ENCODE measurements around the gene KCNQ2.

Gene KCNQ2

DNA sequence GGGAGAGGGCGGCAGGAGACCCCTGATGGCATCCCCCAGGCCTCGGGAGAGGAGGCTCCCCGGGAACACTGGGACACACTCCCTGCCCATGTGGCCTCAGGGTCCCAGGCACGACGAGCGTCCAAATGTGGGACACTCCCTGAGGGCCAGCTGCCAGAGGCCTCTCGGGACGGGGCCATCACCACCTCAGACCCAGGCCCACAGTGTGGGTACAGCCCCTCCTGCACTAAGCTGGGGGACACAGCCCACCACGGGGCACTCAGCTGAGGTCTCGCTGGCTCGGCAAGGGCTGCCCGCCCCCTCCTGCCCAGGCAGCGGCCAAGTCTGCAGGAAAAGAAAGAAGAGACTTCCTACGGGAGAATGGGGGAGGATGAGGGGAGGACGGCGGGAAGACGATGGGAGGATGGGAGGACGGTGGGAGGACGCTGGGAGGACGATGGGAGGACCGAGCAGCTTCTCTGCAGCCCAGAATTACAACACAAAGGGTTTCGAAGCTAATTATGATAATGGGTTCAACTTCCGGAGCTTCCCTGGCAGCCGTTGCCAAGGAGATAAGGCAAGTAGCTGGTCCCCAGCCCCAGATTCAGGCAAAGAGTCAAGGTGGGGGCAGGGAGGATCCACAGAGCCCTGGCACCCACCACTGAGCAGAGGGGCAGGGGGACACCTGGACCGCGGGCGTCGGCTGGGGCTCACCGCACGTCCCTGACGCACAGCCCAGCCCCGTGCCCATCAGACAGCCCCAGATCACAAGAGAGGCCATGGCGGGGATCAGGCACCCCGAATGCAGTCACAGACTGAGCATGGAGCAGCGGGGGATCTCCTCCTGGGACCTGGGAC lies 17.5 kb downstream of the KCNQ2 start:
- DNase-seq (ENCODE audit: low read depth) = no peak

DNA sequence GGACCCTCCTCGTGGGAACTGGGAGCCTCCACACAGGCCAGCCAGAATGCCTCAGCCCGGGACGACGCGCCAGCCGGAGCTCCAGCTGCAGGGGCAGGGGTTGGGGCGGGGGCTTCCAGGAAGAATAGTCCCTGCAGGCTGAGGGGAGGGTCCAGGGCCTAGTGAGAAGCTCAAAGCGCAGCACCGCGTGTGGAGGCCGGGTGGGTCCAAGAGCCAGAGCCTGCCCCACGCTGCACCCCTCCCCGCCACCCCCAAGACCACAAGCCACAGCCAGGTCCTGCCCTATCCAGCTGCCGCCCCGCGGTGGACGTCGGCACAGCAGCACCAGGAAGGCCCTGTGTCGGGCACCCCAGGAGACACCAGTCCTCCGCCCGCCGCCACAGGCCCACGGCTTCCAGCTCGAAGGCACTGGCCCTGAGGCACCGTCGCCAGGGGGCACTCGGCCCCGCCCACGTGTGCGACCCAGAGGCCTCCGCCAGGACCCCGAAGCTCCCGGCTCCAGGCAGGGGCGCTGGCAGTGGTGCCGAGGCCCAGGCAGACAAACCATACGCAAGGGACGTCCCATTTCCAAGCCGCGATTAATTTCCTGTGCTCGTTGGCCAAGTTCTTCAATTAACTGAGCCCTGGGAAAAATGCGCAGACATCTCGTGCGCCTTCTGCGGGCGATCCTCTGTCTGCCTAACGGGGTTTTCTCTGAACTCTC lies 19.5 kb downstream of the KCNQ2 start:
- DNase-seq (ENCODE audit: low read depth) = no peak

DNA sequence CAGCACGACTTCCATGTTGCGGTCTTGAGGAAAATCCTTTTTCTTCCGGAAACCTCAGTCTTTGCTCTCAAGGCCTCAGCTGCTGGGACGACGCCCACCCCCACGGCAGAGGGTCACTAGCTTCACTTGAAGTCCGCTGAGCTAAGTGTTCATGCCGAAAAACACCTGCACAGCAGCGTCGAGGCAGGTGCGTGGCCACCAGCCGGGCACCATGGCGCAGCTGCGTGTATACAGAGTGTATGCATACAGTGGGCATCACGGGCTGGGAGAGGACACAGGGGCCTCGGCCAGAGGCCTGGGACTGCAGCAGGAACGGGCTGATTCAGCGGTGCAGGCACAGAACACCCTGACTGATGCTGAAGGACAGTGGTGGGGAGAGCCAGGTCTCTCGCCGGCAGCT lies 20.1 kb downstream of the KCNQ2 start:
- DNase-seq (ENCODE audit: low read depth) = no peak

DNA sequence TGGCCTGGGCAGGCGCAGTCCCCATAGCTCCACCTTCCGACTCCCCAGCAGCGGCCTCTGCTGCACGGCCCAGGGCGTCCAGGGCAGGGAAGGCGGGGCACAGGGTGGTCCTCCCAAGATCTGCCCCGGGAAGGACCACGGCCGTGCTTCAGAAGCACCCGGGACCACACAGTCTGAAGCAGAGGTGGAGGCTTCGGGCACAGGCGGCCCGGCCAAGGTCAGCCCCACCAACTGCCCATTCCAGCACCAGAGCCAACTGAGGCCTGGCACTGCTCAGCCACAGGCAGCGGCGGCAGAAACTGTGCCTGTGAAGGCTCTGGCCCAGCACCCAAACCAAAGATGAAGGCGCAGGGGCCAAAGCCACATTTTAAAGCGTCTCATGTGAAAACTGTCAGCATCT lies 20.6 kb downstream of the KCNQ2 start:
- DNase-seq (ENCODE audit: low read depth) = no peak

DNA sequence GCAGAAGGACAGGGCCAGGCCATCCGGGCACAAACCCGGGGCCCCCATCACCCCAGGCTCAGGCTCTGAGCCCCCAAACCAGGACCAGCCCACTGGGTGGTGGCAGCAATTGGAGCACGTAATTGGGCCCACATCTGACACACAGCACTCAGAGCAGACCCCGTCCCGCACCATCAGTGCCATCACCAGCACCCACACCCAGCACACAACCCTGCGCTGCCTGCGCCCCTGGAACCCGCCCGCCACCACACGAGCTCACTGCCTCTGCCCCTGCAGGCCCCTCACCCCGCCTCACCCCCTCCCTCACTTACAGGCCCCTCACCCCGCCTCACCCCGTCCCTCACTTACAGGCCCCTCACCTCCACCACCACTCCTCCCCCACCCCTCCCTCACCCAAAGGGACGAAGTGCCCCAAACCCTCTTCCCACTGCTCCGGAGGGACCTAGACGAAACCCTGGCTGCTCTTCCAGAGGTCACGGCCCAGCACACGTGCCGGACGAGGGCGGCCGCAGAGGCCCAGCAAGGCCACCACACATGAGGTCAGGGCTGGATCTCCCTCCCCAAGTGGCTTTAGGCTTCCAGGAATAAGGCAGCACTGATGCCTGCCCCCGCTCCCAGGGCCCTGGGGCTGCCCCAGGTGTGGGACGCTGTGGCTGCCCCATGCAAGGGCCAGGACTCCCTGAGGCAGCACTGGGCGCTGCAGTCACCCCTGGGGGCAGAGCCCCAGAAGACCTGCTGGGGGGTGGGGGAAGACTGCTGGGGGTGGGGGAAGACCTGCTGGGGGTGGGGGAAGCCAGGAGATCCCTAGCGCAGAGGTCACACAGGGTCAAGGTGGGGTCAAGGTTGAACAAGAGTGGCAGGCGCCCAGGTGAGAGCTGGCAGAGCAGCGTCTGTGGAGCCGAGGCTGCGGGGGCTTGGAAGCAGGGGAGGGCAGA lies 22.4 kb downstream of the KCNQ2 start:
- no peak for DNase-seq (ENCODE audit: low read depth)

DNA sequence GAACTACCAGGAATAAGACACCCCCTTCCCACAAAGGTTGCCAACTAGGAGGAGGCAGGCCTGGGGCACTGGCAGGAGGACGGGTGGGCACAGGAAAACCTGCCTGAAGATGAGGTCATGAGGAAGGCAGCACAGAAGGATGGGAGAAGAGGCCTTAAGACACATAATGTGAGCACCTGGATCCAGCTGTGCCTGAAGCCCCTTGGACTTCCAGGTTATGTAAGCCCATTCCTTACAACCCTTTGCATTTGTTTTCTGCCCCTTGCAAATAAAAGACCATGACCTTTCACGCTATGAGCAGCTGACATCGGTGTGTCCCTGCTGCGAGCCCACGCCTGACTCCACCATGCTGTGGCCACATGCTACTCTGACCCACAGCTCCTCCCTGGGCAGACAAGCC lies 23.4 kb downstream of the KCNQ2 start:
- DNase-seq (ENCODE audit: low read depth) = no peak

DNA sequence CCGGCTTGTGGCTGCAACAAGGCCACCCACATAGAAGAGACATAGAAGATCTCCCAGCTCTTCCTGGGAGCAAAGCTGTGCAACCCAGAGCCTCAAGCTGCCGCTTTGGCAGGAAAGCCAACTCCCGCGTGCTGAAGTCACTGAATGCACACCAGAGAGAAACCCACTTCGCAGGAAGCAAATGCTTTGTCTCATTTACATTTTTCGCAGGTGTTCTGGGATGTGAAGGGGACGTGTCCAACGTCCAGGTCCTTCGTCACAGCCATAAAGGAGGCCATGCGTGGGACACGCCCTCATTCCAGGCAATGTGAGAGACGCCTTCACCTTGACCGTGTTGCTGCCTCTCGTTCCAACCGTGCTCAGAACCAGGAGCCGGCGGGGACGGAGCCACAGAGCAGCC lies 24.4 kb downstream of the KCNQ2 start:
- no peak for DNase-seq (ENCODE audit: low read depth)

DNA sequence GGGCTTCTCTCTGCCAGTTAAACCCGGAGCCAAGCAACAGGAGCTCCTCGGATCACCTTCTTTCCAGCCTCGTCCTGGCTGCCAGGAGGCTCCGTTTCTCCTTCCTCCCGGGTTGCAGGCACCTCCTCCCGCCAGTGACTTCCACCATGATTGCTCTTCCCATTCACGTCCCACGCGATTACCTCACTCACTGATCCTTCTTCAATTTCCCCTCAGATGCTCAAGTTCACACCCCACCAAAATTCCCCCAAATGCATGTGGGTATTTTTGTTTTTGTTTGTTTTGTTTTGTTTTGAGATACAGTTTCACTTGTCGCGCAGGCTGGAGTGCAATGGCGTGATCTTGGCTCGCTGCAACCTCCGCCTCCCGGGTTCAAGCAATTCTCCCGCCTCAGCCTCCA lies 25.1 kb downstream of the KCNQ2 start:
- no peak for DNase-seq (ENCODE audit: low read depth)

DNA sequence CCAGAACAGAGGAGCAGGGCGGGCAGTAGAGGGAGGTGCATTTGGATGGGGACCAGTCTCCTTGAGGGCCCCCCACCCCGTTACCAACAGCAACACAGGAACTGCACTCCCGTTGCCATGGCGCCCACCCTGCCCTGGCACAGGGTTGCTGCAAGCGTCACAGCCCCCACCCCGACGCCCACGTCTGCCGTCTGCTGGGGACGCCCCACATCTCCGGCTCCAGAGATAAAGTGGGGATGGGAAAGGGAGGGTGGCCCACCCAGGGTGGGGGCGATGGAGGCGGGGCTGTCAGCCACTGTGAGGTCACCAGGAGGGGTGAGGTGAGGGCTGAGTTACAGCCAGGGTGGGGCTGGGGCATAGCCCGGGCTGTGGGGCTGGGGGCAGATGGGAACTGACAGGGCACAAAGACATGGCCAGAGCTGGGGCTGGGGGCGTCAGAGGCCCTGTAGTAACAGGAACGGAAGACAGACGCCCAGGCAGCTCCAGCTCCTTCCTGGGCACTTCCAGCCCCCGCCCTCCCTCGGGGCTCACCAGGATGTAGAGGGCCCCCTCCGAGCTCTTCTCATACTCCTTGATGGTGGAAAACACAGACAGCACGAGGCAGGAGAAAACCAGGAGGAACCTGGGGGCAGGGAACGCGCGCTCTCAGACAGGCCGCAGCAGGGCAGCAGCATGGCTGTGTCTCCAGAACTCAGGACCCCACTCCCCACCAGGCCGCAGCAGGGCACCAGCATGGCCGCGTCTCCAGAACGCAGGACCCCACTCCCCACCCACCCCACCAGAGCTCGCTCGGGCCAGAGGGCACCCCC lies 26.0 kb downstream of the KCNQ2 start:
- no peak for DNase-seq (ENCODE audit: low read depth)

DNA sequence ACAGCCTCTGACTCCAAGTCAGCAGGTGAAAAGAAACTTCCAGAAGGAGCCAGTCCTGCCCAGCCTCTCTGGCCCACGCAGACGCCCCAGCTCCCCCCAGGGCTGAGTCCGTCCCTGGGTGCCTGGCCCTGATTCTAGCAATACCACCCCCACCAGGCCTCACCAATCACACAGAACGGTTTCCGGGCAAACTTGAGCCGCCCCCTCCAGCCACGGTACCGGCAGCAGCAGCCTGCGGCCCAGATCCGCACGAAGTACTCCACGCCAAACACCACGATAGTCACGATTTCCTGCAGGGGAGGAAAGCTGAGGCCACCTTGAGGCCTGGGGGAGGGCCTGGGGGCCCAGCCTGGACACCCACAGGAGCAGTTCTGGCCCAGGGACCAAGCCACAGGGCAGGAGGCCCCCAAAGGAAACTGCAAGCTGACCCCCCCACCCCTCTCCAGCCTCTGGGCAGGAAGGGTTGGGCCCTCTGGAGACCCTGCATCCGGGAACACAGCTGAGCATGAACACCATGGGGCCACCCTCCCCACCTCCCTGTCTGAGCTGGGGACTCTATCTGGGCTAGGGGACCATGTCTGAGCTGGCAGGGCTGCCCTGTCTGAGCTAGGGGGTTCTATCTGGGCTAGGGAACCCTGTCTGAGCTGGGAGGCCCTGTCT lies 27.2 kb downstream of the KCNQ2 start:
- no peak for DNase-seq (ENCODE audit: low read depth)

DNA sequence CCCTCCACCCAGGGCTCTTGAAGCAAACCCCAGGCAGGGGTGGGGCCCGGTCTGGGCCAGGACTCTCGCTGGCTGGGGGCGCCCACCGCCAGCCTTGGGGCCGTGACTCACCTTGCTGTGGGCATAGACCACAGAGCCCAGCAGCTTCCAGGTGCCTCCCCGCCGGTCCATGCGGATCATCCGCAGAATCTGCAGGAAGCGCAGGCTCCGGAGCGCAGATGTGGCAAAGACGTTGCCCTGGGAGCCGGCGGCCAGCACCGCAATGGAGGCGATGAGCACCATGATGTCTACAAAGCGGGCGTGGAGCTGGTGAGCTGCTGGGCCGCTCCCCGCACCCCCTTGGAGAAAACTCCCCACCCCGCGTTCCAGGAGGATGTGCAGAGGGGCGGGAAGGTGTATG lies 27.9 kb downstream of the KCNQ2 start:
- DNase-seq (ENCODE audit: low read depth) = no peak

DNA sequence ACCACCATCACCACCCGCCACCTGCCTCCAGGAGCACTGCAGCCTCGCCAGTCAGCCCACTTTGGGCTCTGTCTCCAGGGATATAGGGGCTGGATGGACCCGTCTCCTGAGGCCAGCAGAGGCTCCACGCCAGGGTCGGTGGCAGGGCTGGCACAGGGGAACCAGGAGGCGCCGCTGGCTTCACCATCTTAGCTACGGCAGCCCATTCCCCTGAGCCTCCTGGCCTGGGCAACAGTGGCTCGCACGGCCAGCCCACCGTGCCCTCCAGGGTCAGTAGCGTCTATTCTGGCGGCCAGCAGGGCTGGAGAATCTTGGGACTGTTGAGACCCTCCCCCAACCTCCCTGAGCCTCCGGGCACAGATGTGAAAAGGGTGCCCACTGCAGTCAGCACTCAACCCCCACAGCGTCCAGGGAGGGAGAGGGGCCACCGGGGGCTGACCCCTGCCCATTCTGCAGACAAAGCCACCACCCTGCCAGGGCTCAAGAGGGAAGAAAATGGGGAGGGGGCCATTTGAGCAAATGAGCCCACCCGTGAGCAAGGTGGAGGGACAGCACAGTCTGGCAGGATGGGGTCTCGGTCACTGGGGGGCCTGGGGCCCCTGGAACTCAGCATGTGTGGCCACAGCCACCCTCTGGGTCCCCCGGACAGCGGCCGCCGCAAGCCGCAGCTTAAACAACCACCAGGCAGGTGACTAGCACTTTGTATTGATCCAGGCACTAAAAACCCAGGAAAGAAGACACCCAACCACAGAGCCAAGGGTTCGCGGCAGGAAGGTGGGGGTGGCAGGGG lies 28.7 kb downstream of the KCNQ2 start:
- DNase-seq (ENCODE audit: low read depth) = no peak

DNA sequence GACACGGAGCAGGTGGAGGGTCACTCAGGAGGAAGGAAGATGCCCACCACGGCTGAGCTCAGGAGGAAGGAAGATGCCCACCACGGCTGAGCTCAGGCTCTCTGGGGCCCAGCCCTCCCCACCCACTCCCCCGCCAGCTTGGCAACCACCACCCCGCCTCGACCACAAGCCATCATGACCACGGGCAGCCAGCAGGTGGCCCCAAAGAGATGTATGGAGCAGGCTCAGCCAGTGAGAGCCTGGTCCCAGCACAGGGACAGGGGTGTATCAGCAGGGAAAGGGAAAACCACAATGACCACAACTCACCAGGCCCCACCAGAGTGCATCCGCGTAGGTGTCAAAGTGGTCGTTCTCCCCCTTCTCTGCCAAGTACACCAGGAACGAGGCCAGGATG lies 30.4 kb downstream of the KCNQ2 start:
- peak; percentile 2 for DNase-seq (ENCODE audit: low read depth)

DNA sequence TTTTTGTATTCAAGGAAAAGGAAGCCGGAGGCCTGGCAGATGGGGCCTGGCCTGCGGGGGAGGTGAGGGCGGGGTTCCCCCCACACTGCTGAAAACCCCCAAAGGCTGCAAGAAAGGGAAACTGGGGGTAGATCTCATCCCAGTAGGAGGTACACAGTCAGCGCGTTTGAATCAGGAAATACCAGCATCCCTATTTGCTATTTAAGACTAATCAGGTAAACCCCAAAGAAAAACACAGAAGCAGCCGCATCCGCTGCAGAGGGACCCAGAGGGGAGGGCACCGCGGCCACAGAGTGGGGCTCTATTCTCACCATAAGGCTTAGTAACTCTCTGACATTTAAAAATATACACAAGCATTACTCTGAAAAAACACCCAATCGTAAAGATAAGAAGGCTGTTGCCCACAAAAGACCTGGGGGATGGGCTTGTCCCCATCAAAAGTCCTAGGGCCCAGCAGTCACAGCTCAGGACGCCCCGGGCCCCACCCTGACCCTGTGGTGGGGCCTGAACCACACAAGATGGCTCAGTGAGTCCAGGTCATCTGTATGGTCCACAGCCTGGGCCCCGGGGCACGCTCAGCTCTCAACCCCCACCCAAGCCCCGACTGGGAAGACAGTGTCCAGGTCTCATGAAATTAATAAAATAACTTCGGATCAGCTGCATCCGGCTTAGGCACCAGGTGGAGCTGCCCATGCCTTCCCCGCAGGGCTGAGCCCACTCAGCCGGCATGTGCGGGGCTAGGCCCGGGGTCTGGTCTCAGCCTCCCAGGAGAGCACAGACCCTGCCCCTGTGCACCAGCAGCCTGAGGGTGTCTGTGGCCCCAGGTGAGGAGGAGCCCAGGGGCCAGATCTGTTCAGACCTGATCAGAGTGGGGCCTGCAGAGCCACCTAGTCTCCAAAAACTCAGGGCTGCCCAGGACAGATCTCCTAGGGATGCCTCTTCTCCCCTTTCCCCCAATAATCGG lies 31.0 kb downstream of the KCNQ2 start:
- DNase-seq (ENCODE audit: low read depth) = no peak

DNA sequence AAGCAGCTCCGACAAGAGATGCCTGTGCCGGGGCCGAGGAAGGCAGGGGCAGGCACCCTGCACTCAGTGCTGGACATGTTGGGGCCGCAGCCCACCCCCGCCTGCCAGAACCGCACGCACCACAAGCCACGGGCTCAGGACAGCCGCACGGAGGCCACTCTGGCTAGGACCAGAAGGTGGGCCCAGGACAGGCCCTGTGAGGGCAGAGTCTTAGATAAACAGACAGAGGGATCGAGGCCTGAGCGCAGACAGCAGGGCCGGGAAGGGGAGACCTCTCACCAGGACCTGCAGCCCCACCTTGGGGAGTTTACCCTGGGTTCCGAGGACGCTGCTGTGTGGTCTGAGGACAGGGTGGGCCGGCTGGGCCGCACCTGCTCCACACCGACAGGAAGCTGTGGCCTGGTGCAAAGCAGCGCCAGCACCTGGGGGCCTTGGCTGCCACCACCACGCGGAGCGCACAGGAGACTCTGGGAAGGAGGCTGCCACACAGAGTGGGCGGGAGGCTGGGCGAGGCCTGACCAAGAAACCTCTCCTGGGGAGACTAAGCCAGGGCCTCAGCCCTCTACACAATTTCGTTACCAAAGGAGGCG lies 32.0 kb downstream of the KCNQ2 start:
- DNase-seq (ENCODE audit: low read depth) = no peak

DNA sequence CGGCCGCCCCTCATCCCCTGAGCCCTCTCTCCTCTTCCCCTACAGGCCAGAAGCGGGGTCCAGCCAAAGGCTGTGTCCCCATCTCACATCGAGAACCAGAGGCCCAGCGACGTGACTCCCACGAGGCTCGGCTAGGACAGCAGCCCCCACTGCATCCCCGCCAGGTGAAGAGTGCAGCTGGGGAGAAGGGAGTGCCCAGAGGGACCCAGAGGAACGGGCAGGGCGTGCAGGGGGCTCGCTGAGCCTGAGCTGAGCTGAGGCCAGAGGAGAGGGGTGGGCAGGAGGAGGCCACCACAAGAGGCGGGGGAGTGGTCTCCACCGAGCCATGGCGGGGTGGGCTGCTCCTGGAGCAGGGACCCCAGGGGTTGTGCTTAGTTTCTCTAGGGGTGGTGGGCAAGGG lies 32.6 kb downstream of the KCNQ2 start:
- no peak for DNase-seq (ENCODE audit: low read depth)

DNA sequence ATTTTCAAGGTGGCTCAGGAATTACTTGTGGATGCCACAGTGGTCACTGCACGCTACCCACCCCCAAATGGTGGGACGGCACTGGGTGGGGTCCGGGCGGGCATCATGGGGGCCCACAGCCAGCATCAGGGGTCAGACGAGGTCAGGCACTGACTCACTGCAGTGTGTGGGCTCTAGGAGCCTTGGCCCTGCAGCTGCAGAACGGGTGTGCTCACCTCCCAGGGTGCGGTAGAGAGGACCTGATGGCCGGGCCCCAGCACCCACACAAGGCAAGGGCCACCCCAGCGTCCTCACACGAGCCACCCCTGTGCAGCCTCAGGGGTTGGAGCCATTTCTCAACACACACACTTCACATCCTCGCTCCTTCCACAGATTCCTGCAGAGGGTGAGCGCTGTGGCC lies 34.3 kb downstream of the KCNQ2 start:
- DNase-seq (ENCODE audit: low read depth) = no peak

DNA sequence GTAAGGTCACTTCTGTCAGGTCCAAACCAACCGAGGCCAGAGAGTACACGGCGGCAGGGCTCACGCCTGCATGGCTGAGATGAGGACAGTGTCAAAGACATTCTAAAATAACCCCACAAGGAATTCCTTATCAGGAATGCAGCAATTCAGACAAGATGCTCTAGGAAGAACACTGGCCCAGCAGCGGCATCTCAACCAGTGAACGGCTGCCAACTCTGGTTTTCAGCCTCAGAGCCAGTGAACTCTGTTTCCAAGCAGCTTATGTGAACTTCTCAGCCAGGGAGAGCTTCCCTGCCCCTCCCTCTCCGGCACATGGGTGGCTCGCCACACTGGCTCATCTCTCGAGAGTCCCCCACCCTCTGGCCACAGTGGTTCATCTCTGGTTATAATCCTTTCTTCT lies 36.9 kb downstream of the KCNQ2 start:
- DNase-seq (ENCODE audit: low read depth) = peak; percentile 3
